HepG2 (cell line): ENCODE measurements around the gene SLC4A11. TPM values are rescaled to one million over a fixed set of nuclear protein-coding genes. Genes with fewer than 3 reads are reported as not detected.

ENCODE experiments used
- CREBL2 ChIP-seq: sonication (generic); formaldehyde crosslinking; IDR thresholded peaks from 2 replicates; pipeline ENCODE4 v1.8.1; 2023; ENCODE audit warnings: missing genetic modification reagents, mild to moderate bottlenecking, borderline replicate concordance
- FLYWCH1 ChIP-seq: sonication (generic); formaldehyde crosslinking; IDR thresholded peaks from 2 replicates; pipeline ENCODE4 v1.8.1; 2023; ENCODE audit warnings: mild to moderate bottlenecking, missing genetic modification reagents
- FOXP4 ChIP-seq: sonication (generic); formaldehyde crosslinking; IDR thresholded peaks from 2 replicates; pipeline ENCODE4 v1.4.0; 2020; ENCODE audit warnings: missing genetic modification reagents
- HOXA7 ChIP-seq: sonication (generic); formaldehyde crosslinking; IDR thresholded peaks from 2 replicates; pipeline ENCODE4 v1.8.1; 2022; ENCODE audit warnings: mild to moderate bottlenecking, missing genetic modification reagents, moderate library complexity
- IKZF5 ChIP-seq: IDR thresholded peaks from 2 replicates; pipeline ENCODE4 v1.6.1; 2018; ENCODE audit warnings: missing genetic modification reagents, mild to moderate bottlenecking, missing compliant biosample characterization
- KIAA2018 ChIP-seq: sonication (generic); formaldehyde crosslinking; IDR thresholded peaks from 2 replicates; pipeline ENCODE4 v1.5.0; 2020; ENCODE audit warnings: mild to moderate bottlenecking, missing genetic modification reagents, borderline replicate concordance
- LRRFIP1 ChIP-seq: sonication (generic); formaldehyde crosslinking; conservative IDR thresholded peaks from 2 replicates; pipeline ENCODE4 v1.4.0; 2020; ENCODE audit warnings: missing genetic modification reagents
- MAFK ChIP-seq, 2 experiments: IDR thresholded peaks in 1 of 2; conservative IDR thresholded peaks in 1 of 2; 2 replicates each; pipeline ENCODE4 v1.6.1; 2011; ENCODE audit warnings: improper control_type of control experiment in 2 of 2, low read length in 2 of 2
- MED8 ChIP-seq: sonication (generic); formaldehyde crosslinking; IDR thresholded peaks from 2 replicates; pipeline ENCODE4 v1.8.1; 2023; ENCODE audit warnings: mild to moderate bottlenecking, missing genetic modification reagents; ENCODE audit not compliant: insufficient replicate concordance
- MTA1 ChIP-seq: sonication (generic); formaldehyde crosslinking; IDR thresholded peaks from 2 replicates; pipeline ENCODE4 v1.4.0; 2020; ENCODE audit warnings: missing genetic modification reagents, mild to moderate bottlenecking, borderline replicate concordance
- TBP ChIP-seq: sonication (generic); formaldehyde crosslinking; IDR thresholded peaks from 2 replicates; pipeline ENCODE4 v1.5.0; 2020; ENCODE audit warnings: missing genetic modification reagents
- ZBTB42 ChIP-seq: sonication (generic); formaldehyde crosslinking; IDR thresholded peaks from 2 replicates; pipeline ENCODE4 v1.5.0; 2020; ENCODE audit warnings: mild to moderate bottlenecking, missing genetic modification reagents
- ZFP37 ChIP-seq: sonication (generic); formaldehyde crosslinking; IDR thresholded peaks from 2 replicates; pipeline ENCODE4 v1.4.0; 2020; ENCODE audit warnings: missing genetic modification reagents, borderline replicate concordance
- ZFYVE20 ChIP-seq: sonication (generic); formaldehyde crosslinking; IDR thresholded peaks from 2 replicates; pipeline ENCODE4 v1.8.0; 2023; ENCODE audit warnings: low read depth, mild to moderate bottlenecking, moderate library complexity, missing genetic modification reagents, borderline replicate concordance
- polyA plus RNA-seq, 8 experiments: library from polyadenylated mRNA; depleted of rRNA in 3 of 8; stranded (reverse) in 7 of 8; unstranded in 1 of 8; fragments of >200 nt; fragmentation: Illumina TruSeq in 4 of 8; extraction: Trizol in 4 of 8; gene quantifications; 2 replicates each; pipeline versions ENCODE4 v1.2.1 to v1.2.3, GENCODE V29; 2011 to 2016; ENCODE audit warnings: low read depth in 4 of 8, missing spikeins in 1 of 8, mixed read lengths in 1 of 8; ENCODE audit not compliant: insufficient read depth in 1 of 8
- total RNA-seq, 5 experiments: library from RNA; depleted of rRNA; stranded (reverse); fragments of >200 nt; fragmentation: Illumina TruSeq; extraction: Trizol; gene quantifications; 2 replicates each; pipeline ENCODE4 v1.2.3, GENCODE V29; 2016; ENCODE audit warnings: low read depth in 1 of 5

Gene SLC4A11
- total and polyA plus RNA-seq, 2 of the 13 experiments (the other 11 are each of a cell fraction or from before 2014, with no cell fraction given), result 3.9 to 27.0 TPM

- peak in 1 of 2 experiments; percentile 14; a peak in 1 of 4 replicates for TF ChIP-seq MAFK (conservative IDR thresholded peaks at IDR 0.05 in 1 of 2, IDR thresholded peaks at IDR 0.05 in 1 of 2; ENCODE audit: low read length in 2 of 2)
- no peak for TF ChIP-seq TBP (CRISPR knock-in tag)
- no peak for TF ChIP-seq LRRFIP1 (CRISPR knock-in tag)
- TF ChIP-seq ZFP37 (CRISPR knock-in tag), result no peak
- TF ChIP-seq FLYWCH1, result no peak
- TF ChIP-seq HOXA7 (CRISPR knock-in tag), result no peak
- TF ChIP-seq MTA1, result peak; percentile 98
- no peak for TF ChIP-seq MED8 (CRISPR knock-in tag)
- TF ChIP-seq ZFYVE20 (CRISPR knock-in tag), result peak; percentile 27; the same call in 1 of the 2 replicates
- TF ChIP-seq FOXP4 (CRISPR knock-in tag), result peak; percentile 87
- TF ChIP-seq IKZF5 (CRISPR knock-in tag), result peak; percentile 93
- peak; percentile 63; the same call in 1 of the 2 replicates for TF ChIP-seq ZBTB42 (CRISPR knock-in tag)
- peak; percentile 86; the same call in 1 of the 2 replicates for TF ChIP-seq KIAA2018 (CRISPR knock-in tag)
- no peak for TF ChIP-seq CREBL2 (CRISPR knock-in tag)
These were observed 7.0 kb downstream of the SLC4A11 start (continued) for GRCh38 chr20:3231889-3232588.
